ENCODE results near the gene BLMH. TPM values are rescaled to one million over a fixed set of nuclear protein-coding genes. Genes with fewer than 3 reads are reported as not detected.
A peak's percentile ranks its signal among the peaks of the same experiment; 100 is the strongest.

BLMH gene
- 32.7 and 53.8 TPM in 2 replicates for total RNA-seq (2014; rRNA removed; shearing (Covaris generic))
- 49.8 and 58.5 TPM in 2 replicates for polyA plus RNA-seq (2015; cell fraction: cytosol; rRNA removed)
- polyA plus RNA-seq (2015; cell fraction: nucleus; rRNA removed), result 59.0 and 66.8 TPM in 2 replicates

GRCh38 chr17:30291543-30292285 is at the start of gene BLMH:
BLMH (minus strand) TSS chr17:30291944; CDS start chr17:30291819, 125 bp downstream.
- DNase-seq (ENCODE audit: low read depth), result peak; percentile 83

GRCh38 chr17:30340801-30341356 is 49.1 kb upstream of the BLMH start:
- DNase-seq (ENCODE audit: low read depth), result peak; percentile 23

- DNase-seq (ENCODE audit: low read depth), result no peak
Observed at GRCh38 chr17:30339086-30339485, 47.3 kb upstream of the BLMH start.

GRCh38 chr17:30337393-30337999 is 45.8 kb upstream of the BLMH start:
- no peak for DNase-seq (ENCODE audit: low read depth)

GRCh38 chr17:30336369-30337171 is 44.8 kb upstream of the BLMH start:
- peak; percentile 73 for DNase-seq (ENCODE audit: low read depth)

GRCh38 chr17:30334421-30334820 is 42.7 kb upstream of the BLMH start:
- DNase-seq (ENCODE audit: low read depth), result no peak

- DNase-seq (ENCODE audit: low read depth), result no peak
Observed at GRCh38 chr17:30333503-30334360, 42.0 kb upstream of the BLMH start, which contains the start of gene TMIGD1. TMIGD1 (minus strand) TSS chr17:30334057; CDS start chr17:30332133, 1,924 bp downstream.

GRCh38 chr17:30332057-30332542 is 40.4 kb upstream of the BLMH start:
- DNase-seq (ENCODE audit: low read depth), result peak; percentile 87

GRCh38 chr17:30326809-30327208 is 35.1 kb upstream of the BLMH start:
- no peak for DNase-seq (ENCODE audit: low read depth)

- no peak for DNase-seq (ENCODE audit: low read depth)
Observed at GRCh38 chr17:30324723-30325122, 33.0 kb upstream of the BLMH start.

GRCh38 chr17:30323895-30324319 is 32.2 kb upstream of the BLMH start:
- peak; percentile 71 for DNase-seq (ENCODE audit: low read depth)

- no peak for DNase-seq (ENCODE audit: low read depth)
Observed at GRCh38 chr17:30323262-30323894, 31.6 kb upstream of the BLMH start.

- no peak for DNase-seq (ENCODE audit: low read depth)
Observed at GRCh38 chr17:30321314-30321713, 29.6 kb upstream of the BLMH start.

GRCh38 chr17:30318155-30318554 is 26.4 kb upstream of the BLMH start:
- DNase-seq (ENCODE audit: low read depth), result peak; percentile 57

- DNase-seq (ENCODE audit: low read depth), result no peak
Observed at GRCh38 chr17:30316736-30317135, 25.0 kb upstream of the BLMH start.

GRCh38 chr17:30315106-30315505 is 23.4 kb upstream of the BLMH start:
- DNase-seq (ENCODE audit: low read depth), result no peak

- no peak for DNase-seq (ENCODE audit: low read depth)
Observed at GRCh38 chr17:30314474-30314873, 22.7 kb upstream of the BLMH start.

- no peak for DNase-seq (ENCODE audit: low read depth)
Observed at GRCh38 chr17:30312226-30312625, 20.5 kb upstream of the BLMH start.

- no peak for DNase-seq (ENCODE audit: low read depth)
Observed at GRCh38 chr17:30310562-30310961, 18.8 kb upstream of the BLMH start.

- peak; percentile 11 for DNase-seq (ENCODE audit: low read depth)
Observed at GRCh38 chr17:30309591-30309990, 17.8 kb upstream of the BLMH start.

All from HT1080 (cell line).